K562 (cell line): Measurements from ENCODE around the gene METAP2. TPM values are rescaled to one million over a fixed set of nuclear protein-coding genes. Genes with fewer than 3 reads are reported as not detected.

Source experiments
- EP300 ChIP-seq: IDR thresholded peaks from 2 replicates; pipeline ENCODE4 v1.6.1; 2012; ENCODE audit warnings: low read length, improper control_type of control experiment
- HDAC1 ChIP-seq, 2 experiments: fragments of 450-650 bp; IDR thresholded peaks; 2 replicates each; pipeline ENCODE4 v1.6.1; 2016 to 2017; ENCODE audit warnings: inconsistent platforms in 1 of 2, mild to moderate bottlenecking in 1 of 2, moderate library complexity in 1 of 2
- MTA1 ChIP-seq: fragments of 450-650 bp; IDR thresholded peaks from 2 replicates; pipeline ENCODE4 v1.6.1; 2017; ENCODE audit warnings: borderline replicate concordance
- TARDBP ChIP-seq: fragments of 450-650 bp; IDR thresholded peaks from 2 replicates; pipeline ENCODE4 v1.6.1; 2016
- ZNF589 ChIP-seq: fragments of 200-800 bp; sonication (Bioruptor generic); IDR thresholded peaks from 2 replicates; pipeline ENCODE4 v1.6.1; 2016; ENCODE audit warnings: low read depth, missing genetic modification characterization, missing compliant biosample characterization
- polyA plus RNA-seq, 8 experiments: library from polyadenylated mRNA; depleted of rRNA in 4 of 8; stranded (reverse) in 5 of 8; unstranded in 3 of 8; fragments of >200 nt; fragmentation: Nextera tagmentation in 2 of 8; fragmentation: Illumina TruSeq in 1 of 8; extraction: Ambion mirVana in 2 of 8; extraction: Trizol in 1 of 8; gene quantifications; 2 replicates each; pipeline versions ENCODE4 v1.2.1 to v1.2.3, GENCODE V29; 2011 to 2014; ENCODE audit warnings: inconsistent platforms in 1 of 8, missing spikeins in 1 of 8
- total RNA-seq, 7 experiments: library from RNA; depleted of rRNA in 6 of 7; stranded (reverse); fragments of >200 nt in 6 of 7; fragmentation: Illumina TruSeq in 2 of 7; extraction: Trizol in 2 of 7; gene quantifications; 2 replicates each; pipeline versions ENCODE4 v1.2.1 to v1.2.3, GENCODE V29; 2011 to 2021; ENCODE audit warnings: low replicate concordance in 1 of 7
- TF ChIP-seq, protein P1 (sequence below): fragments of 450-650 bp; IDR thresholded peaks from 2 replicates; pipeline ENCODE4 v1.6.1; 2016; ENCODE audit warnings: antibody characterized with exemption
- TF ChIP-seq, protein P2 (sequence below): fragments of 250-450 bp; sonication (Bioruptor Pico); IDR thresholded peaks from 2 replicates; pipeline ENCODE4 v1.5.0; 2020; ENCODE audit warnings: mild to moderate bottlenecking, borderline replicate concordance
- TF ChIP-seq, protein P3 (sequence below), 3 experiments: fragments of 200-800 bp in 1 of 3; sonication (Bioruptor generic) in 1 of 3; sonication (generic) in 1 of 3; formaldehyde crosslinking in 1 of 3; IDR thresholded peaks; 2 replicates each; pipeline versions ENCODE4 v1.6.1 to v1.8.0; 2016 to 2022; ENCODE audit warnings: mild to moderate bottlenecking in 2 of 3, missing compliant biosample characterization in 2 of 3, missing genetic modification characterization in 2 of 3, missing genetic modification reagents in 1 of 3

The METAP2 gene
- total and polyA plus RNA-seq, 9 of the 15 experiments (the other 6 are each of a cell fraction or from before 2014, with no cell fraction given): 75.5 to 205 (median 164) TPM

GRCh38 chr12:95516757-95517156 lies 42.8 kb downstream of the METAP2 start (continued):
- TF ChIP-seq MTA1: peak; percentile 38; the same call in 1 of the 2 replicates
- TF ChIP-seq, protein P1, sequence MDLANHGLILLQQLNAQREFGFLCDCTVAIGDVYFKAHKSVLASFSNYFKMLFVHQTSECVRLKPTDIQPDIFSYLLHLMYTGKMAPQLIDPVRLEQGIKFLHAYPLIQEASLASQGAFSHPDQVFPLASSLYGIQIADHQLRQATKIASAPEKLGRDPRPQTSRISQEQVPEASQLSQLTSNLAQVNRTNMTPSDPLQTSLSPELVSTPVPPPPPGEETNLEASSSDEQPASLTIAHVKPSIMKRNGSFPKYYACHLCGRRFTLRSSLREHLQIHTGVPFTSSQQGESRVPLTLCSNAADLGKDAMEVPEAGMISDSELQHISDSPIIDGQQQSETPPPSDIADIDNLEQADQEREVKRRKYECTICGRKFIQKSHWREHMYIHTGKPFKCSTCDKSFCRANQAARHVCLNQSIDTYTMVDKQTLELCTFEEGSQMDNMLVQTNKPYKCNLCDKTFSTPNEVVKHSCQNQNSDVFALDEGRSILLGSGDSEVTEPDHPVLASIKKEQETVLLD: peak; percentile 55; the same call in 1 of the 2 replicates
- TF ChIP-seq HDAC1 (IDR thresholded peaks at IDR 0.05): peak in 1 of 2 experiments; percentile 74; a peak in 2 of 4 replicates
- TF ChIP-seq, protein P2, sequence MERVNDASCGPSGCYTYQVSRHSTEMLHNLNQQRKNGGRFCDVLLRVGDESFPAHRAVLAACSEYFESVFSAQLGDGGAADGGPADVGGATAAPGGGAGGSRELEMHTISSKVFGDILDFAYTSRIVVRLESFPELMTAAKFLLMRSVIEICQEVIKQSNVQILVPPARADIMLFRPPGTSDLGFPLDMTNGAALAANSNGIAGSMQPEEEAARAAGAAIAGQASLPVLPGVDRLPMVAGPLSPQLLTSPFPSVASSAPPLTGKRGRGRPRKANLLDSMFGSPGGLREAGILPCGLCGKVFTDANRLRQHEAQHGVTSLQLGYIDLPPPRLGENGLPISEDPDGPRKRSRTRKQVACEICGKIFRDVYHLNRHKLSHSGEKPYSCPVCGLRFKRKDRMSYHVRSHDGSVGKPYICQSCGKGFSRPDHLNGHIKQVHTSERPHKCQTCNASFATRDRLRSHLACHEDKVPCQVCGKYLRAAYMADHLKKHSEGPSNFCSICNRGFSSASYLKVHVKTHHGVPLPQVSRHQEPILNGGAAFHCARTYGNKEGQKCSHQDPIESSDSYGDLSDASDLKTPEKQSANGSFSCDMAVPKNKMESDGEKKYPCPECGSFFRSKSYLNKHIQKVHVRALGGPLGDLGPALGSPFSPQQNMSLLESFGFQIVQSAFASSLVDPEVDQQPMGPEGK: no peak
- no peak for TF ChIP-seq ZNF589 (CRISPR knock-in tag)
- peak; percentile 88 for TF ChIP-seq EP300
- TF ChIP-seq, protein P3, sequence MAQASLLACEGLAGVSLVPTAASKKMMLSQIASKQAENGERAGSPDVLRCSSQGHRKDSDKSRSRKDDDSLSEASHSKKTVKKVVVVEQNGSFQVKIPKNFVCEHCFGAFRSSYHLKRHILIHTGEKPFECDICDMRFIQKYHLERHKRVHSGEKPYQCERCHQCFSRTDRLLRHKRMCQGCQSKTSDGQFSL (CRISPR knock-in tag; IDR thresholded peaks at IDR 0.05): no peak
- TF ChIP-seq, protein P3 (tag; IDR thresholded peaks at IDR 0.05): no peak
- TF ChIP-seq TARDBP: no peak
- TF ChIP-seq, all 486 proteins: peak for 71
